ENCODE data around the gene PPIC.
"Not testable (repeated sequence)": the region's sequence is repeated elsewhere in the genome, so short reads cannot be mapped to it uniquely, and the experiment has no call there.

The PPIC gene

GRCh38 chr5:123007754-123008153 is 28.8 kb downstream of the PPIC start:
- DNase-seq (ENCODE audit: low spot score): no peak

DNA sequence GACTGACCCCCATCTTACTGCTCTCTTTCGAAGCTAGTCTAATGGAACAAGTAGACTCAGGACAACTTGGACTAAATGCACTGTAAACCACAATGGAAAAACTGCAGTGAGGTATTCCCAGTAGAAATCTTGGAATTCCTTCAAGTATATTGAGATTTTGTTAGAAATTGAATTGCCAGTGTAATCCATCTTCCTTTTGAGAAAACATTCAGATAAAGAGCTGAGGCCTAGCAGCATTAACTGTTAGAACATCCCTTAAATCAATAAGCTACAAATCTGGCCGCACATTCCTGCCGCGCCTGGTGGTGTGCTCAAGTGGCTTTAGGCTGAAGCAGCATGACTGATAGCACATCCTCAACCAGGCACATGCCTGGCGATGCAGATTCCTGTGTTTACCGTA is 29.3 kb downstream of the PPIC start:
- DNase-seq (ENCODE audit: low spot score): no peak

- DNase-seq (ENCODE audit: low spot score): no peak
Observed at GRCh38 chr5:123001808-123002207, 34.7 kb downstream of the PPIC start.

- no peak for DNase-seq (ENCODE audit: low spot score)
Observed at GRCh38 chr5:123000731-123001130, 35.8 kb downstream of the PPIC start.

DNA sequence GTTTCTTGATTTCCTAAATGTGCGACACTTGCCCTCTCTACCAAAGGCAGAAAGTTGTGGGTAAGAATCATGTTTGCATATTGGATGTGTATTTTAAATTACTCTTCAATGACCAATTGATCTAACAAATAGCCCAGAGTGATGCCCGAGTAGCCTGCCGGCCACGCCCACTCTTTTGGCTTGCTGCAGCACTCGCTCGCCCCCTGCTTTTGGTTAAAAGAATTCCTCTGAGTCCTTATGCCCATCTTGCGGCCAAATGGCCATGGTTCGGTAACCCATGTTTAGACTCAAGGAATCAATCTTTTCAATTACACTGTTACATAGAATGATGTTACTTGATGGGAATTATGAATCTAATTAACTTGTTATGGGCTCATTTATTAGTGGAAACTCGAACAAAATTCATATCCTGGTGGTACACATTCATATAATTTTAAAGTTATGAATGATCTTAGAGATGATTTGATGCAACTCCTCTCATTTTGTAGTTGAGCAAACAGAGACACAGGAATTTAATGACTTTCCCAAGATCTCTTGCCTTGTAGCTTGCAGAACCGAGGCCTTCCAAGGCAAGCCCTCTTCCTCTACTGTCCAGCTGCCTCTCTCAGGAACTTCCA is 36.5 kb downstream of the PPIC start:
- DNase-seq (ENCODE audit: low spot score): peak; percentile 38

- no peak for DNase-seq (ENCODE audit: low spot score)
Observed at GRCh38 chr5:122997294-122997693, 39.2 kb downstream of the PPIC start.

- DNase-seq (ENCODE audit: low spot score): no peak
Observed at GRCh38 chr5:122996091-122996490, 40.4 kb downstream of the PPIC start.

DNA sequence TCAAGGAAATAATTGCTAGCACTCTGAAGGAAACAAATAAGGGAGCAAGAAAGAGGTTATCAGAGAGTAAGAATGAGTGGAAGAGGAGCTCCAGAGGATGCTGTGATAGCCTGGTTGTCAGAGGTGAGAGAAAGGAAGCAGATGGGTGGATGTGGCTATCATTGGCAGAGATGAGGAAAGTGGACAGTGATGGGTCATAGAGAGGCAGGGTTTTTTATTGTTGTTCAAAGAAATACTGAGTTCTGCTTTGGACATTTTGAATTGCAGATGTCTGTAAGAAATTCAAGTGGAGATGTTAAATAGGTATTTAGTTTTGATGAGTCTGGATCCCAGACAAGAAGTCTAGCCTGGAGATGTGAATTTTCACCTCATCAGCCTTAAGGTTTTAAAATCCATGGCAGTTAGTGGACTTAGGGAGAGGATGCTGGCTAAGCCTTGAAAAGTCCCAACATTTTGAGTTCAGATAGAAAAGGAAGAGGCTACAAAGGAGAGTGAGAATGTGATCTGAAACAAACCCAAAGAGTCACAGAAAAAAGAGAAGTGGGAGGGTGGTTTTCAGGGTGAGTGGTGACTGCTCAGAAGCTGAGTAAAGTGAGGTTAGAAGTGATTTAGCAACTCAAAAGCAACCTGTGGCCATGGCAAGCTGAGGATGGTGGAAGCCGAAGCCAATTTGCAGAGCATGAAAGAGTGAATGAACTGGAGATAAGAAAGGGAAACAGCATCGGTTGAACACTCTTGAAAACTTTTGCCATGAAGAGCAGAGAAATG is 50.4 kb downstream of the PPIC start:
- no peak for DNase-seq (ENCODE audit: low spot score)

DNA sequence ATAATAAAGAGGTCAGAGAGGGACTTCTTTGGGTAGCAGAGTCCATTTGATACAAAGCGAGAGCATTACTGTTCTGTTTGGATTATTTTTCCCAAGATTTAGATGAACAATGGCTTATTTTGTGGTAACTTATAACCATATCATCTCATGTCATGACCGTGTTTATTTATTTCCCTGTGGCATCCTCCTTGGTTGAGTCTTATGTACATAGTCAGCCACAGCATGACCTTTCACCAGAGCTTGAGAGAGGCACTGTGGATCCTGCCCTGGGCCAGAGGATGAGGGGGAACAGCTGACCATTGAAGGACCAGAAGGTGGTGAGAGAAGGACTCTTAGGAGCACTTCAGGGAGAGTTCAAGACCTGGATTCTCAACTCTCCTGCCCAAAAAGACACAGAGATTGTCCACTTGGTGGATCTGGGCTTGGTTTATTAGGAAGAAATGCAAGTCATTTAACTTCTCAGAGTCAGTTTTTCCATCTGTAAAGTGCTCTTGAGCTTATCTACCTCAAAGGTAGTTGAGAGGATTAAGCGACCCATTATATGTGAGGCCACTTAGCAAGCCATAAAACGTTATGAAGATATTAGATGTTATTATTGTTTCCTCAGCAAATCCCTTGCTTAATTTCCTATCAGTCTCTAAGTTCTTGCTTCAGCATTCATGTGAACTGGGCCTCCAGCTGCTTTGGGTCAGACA is 51.4 kb downstream of the PPIC start:
- no peak for DNase-seq (ENCODE audit: low spot score)

GRCh38 chr5:122984425-122984824 is 52.1 kb downstream of the PPIC start:
- no peak for DNase-seq (ENCODE audit: low spot score)

DNA sequence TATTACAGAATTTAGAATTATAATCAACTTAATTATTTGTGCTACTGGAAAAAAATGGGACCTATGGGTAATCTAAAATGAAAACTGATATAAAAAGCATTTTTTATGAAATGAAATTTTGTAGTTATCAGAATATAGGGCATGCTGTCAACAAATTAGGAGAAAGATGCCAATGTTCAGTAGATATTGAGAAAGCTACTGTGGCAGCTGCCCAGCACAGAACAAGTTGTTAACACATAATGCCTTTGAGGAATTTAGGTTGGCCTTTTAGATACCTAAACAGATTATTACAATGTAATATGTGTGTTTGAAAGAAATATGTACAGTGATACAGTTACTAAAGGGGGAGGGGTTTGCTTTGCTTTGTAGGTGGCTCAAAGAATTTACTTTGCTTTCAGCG is 54.1 kb downstream of the PPIC start:
- DNase-seq (ENCODE audit: low spot score): no peak

DNA sequence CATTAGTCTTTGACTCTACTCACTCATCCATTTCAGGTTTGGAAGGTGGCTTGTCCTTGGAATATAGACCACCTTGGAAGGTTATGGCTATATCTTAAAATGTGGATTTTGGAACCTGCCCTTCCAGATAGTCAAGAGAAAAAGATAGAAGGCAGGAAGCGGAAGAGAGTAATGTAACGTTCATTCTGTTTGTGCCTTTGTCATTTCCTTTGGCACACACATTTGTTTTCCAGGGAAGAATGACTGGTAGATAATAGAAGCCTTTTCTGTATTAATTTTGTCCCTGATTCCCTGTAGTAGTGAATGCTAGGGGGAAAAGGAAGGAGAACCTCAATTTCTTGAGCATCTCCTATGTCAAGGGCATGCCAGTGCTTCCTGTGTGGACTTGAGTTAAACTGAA is 54.7 kb downstream of the PPIC start:
- DNase-seq (ENCODE audit: low spot score): no peak

- DNase-seq (ENCODE audit: low spot score): no peak
Observed at GRCh38 chr5:122978644-122979297, 57.8 kb downstream of the PPIC start.

GRCh38 chr5:122978068-122978467 is 58.5 kb downstream of the PPIC start:
- DNase-seq (ENCODE audit: low spot score): no peak

DNA sequence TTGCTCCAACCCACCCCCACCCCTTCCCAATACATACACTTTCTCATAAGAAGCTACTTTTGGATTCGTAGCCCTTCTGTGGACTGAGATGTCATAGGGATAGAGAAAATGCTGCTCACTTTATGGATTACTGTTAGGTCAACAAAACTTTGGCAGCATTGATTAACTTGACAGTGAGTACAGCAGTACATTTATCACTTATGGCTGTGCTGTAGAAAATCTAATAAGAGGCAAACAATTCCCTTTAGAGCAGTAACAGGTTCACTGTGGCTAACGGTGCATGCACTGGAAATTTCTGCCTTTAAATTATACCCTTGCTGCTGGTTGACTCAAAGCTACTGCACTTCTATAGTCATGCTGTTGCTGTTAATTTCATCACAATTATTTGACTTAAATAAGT is 59.2 kb downstream of the PPIC start:
- DNase-seq (ENCODE audit: low spot score): no peak

GRCh38 chr5:122974251-122974650 is 62.3 kb downstream of the PPIC start:
- DNase-seq (ENCODE audit: low spot score): not testable (repeated sequence)

DNA sequence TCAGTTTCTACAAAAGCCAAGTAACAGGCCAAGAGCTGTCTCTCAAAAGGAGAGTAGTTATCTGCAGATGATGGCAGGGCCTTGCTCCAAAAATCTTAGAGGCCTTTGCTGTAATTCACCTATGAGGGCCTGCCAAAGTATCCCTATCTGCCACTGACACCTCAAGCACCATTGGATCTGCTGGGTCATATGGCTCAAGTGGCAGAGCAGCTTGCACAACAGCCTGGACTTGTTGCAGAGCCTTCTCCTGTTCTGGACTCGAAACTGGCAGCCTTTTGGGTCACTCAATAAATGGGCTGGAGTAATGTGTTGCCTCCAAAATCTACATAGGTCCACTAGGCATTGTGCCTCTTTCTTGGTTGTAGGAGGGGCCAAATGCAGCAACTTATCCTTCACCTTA is 62.8 kb downstream of the PPIC start:
- not testable (repeated sequence) for DNase-seq (ENCODE audit: low spot score)
